Stimulated activated CD4-positive, alpha-beta T cell treated with anti-CD3 and anti-CD28 coated beads, TNF-alpha, amount 100 ng/mL, for 24 hours (primary cell): Measurements from ENCODE around the gene NEUROG2.

ENCODE experiments used
- DNase-seq, 3 experiments: peaks; one replicate each; pipeline ENCODE4 v3.0.0-alpha.2; 2020; ENCODE audit warnings: low read depth in 3 of 3

Gene NEUROG2

GRCh38 chr4:112521123-112522023 lies 5.4 kb upstream of the NEUROG2 start:
- DNase-seq, result no peak

DNA sequence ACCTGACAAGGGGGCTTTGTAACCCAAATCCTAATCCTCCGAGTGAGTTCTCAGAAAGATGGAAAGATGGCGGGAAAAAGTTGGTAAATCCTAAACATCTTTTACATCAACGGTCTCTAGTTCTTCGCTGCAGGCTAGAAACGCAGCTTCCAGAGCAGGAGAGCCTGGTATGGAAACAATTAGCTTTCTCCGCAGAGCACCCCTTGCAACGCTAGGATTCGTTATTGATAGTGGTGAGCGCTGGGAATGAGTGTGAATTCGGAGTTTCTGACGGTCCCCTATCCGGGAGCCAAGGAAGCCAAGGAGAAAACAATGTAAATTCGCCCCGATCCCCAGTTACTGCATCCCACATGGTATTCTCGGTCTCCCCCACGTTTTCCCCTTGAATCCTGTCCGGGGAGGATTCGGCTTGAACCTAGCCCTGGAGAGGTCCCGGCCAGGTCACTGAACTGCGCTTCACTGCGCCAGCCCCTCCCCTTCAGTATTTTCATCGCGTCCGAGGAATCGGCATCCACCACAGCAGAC lies 4.7 kb upstream of the NEUROG2 start:
- DNase-seq, result no peak

GRCh38 chr4:112519689-112520597 lies 4.0 kb upstream of the NEUROG2 start:
- DNase-seq, result no peak

DNA sequence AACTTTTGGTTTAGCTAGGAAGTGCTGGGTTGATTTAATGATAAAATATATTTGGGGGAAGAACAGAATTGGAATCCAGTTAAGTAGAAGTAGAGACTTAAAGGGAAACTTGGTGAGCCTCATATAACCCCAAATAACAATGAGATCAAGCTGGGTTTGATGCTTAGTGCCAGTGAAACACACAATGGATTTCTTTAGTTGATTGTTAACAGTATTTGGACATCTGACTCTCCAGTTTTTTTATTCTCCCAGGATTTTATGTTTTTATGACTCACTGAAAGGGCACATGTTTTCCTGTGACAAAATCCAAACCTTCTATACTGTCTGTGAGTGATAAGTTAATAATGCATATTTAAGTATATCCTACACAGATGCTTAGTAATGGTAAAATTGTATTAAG lies 2.7 kb upstream of the NEUROG2 start:
- no peak for DNase-seq

DNA sequence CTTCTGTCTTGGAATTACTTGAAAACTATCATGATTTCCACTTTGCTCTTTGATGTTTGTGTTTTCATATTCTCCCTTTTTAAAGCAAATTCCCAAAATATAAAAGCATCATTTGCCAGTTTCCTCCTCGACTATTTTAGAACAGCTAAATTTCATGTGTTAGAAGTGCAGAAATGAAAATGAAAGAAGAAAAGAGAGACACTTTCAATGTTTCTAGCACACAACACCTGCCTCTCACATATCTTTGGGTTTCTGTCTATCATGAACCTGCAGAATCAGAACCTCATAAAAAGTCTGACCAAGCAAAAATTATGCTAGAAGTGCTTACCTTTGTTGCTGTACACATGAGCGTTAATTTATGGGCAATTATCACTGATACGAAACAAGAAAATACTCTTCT lies 1.9 kb upstream of the NEUROG2 start:
- DNase-seq, result no peak

DNA sequence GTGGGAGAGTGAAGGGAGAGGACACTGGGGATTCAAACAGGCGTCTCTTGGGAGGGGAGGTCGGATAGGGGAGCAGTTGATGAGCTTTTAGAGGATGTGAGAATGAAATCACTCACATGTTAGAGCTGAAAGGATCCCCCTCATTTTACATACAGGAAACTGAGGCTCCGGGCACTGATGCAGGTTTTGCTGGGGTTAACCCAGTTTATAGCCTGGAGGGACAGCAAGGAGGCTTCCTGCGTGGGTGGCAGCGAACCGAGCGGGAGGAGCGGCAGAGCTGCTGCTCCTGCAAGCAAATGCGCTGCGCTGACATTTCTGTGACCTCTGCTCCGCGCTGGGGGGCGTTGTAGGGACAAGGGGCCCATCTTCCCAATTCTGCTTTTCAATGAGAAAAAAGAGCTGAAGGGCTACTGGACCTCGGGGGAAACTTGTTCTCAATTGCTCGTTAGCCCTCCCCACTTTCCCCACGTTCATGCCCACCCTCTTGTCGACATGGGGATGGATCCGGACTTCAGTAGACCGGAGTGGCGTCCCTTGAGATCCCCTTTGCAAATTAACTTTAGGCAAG lies 1.2 kb upstream of the NEUROG2 start:
- no peak for DNase-seq

GRCh38 chr4:112516471-112517066 lies 589 bp upstream of the NEUROG2 start:
- no peak for DNase-seq

DNA sequence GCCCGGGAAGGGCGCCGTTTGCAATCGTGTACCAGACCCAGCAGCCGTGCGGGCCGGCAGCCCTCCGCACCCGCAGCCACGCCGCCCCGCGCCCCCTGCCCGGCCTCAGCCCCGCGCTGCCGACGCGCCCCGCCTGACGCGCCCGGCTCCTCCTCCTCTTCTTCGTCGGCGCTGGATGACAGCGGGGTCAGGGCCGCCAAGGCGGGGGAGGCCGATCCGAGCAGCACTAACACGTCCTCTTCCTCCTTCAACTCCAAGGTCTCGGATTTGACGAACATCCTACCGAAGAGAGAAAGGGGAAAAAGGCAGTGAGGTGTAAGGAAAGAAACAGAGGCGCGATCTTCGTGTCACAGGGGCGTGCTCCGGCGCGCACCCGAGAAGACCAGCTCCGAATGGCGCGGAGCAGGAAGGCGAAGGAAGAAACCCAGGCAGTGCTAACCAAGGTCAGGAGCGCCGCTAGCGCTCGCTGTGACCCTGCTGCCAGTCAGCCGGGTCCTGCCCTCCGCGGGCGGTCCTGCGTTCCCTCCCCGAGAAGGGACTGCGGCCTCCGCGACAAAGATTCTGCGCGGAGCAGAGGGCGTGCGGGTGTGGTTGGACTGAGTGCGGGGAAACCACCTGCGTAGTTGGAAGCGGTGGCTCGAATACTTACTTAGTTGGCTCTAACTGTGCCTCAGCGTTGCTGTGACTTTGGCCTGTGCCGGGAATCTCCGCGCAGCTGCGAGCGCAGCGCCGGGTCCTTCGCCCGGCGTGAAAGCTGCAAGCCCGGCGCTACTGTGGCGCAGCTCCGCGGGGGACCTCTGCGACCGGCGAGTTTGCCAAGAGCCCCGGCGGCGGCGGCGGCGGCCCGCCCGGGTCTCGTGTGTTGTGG lies 548 bp downstream of the NEUROG2 start:
- no peak for DNase-seq

DNA sequence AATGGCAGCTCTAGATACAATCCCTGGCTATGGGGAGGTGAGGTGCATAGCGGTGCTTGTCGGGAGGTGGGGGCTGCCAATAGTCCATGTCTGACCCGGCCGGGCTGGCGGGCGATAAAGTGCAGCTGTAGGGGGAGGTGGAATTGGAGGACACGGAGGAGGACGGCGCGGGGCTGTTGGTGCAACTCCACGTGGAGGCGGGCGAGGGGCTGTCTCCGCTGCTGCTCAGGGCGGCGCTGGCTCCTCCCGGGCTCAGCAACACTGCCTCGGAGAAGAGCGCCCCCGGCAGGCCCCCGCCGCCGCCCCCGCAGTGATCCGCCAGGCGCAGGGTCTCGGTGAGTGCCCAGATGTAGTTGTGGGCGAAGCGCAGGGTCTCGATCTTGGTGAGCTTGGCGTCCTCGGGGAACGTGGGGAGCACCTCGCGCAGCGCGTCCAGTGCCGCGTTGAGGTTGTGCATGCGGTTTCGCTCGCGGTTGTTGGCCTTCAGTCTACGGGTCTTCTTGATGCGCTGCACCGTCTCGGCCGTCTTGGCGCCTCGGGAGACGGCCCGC lies 1.3 kb downstream of the NEUROG2 start:
- DNase-seq, result no peak

DNA sequence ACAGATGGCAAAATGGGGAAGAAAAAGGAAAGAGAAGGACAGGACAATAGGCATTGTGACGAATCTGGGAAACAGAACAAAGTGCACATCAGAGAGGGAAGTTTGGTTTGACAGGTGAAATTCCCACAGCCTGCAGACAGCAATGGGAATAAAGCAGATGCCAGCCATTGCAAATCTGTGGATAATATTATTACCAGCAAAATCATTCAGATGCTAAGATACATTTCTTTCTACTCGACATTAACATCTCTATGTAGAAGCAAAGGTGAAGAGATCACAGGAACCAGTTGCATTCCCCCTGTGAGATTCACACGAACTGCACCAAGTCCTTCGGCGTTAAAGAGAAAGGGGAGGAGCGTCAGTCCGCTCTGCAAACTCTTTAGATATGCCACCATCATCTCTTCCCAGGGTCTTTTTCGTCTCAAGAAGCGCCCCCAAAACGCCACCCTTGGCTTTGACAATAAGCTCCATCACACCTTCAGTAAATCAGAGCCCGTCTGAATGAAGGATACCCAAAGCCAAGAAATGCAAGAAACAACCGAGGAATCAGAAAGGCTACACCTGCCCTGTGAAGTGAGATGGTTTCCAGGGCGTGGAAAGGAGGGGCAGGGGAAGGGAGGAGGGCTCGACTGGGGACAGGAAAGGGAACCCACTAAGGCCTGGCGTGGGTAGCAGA lies 1.9 kb downstream of the NEUROG2 start:
- DNase-seq, result no peak

GRCh38 chr4:112511803-112512118 lies 4.2 kb downstream of the NEUROG2 start:
- DNase-seq, result no peak

DNA sequence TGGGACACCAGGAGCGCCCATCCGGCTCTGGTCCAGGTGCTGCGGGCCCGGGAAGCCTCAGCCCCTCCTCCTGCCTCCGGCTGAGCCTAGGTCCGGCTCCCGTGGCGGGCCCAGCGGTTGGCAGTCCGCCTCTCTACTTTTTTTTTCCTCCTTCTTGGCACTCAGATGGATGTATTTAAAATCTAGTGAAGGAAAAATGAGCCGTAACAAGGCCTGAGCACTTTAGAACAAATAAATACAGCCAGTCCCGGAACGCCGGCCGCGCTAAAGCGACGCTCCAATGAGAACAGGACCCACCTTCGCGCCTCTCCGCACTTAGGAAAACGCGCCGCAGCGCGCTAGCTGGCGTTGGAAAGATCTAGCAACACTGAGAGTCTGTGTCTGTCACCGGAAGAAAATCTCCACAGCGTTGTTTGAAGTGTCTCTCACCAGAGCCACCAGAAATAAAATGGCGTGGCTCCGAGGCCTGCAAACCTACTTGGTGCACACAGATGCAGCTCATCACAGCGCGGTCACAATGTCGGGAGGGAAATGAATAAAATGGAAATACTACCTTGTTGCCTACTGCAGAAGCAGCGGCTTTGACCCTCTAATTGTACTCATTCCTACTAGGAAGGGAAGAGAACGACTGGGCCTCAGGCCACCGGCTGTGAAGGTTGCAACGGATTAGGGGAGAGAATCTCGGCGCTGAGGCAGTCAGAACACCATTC lies 4.7 kb downstream of the NEUROG2 start:
- DNase-seq, result no peak

DNA sequence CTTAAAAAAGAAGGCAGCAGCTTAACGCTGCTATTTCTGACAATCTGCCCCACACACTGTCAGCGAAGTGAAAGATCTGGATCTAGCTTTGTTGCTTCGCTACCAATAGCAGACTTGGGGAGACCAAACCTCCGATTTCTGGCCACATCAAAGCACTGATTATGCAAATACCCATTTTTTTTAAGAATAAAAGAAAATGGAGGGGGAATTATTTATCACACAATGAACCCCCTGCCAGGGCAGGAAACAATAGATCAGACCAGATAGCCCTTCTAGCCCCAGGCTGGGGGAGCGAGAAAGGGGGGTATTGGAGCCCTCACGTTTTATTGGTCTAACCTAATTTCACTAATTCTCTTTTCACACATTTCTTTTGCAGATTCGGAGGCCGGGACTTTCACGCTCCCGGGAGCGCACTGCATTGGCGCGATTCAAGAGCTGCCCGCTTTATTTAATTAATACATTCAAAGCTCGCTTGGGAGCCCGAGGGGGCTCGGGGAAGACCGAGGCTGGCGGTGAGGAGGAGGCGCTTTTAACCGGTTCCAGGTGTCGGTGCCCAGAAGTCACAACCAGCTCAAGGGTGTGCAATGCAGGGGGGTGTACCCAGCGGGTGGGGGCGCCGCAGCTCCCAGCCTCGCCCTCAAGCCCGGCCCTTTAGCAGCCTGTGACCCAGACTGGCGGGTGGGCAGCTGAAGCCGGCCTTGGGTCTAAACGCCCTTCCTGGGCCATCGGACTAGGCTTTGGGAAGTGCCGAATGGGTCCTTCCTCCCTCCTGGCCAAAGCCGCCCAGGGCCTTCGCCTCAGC lies 5.5 kb downstream of the NEUROG2 start:
- DNase-seq, result no peak

DNA sequence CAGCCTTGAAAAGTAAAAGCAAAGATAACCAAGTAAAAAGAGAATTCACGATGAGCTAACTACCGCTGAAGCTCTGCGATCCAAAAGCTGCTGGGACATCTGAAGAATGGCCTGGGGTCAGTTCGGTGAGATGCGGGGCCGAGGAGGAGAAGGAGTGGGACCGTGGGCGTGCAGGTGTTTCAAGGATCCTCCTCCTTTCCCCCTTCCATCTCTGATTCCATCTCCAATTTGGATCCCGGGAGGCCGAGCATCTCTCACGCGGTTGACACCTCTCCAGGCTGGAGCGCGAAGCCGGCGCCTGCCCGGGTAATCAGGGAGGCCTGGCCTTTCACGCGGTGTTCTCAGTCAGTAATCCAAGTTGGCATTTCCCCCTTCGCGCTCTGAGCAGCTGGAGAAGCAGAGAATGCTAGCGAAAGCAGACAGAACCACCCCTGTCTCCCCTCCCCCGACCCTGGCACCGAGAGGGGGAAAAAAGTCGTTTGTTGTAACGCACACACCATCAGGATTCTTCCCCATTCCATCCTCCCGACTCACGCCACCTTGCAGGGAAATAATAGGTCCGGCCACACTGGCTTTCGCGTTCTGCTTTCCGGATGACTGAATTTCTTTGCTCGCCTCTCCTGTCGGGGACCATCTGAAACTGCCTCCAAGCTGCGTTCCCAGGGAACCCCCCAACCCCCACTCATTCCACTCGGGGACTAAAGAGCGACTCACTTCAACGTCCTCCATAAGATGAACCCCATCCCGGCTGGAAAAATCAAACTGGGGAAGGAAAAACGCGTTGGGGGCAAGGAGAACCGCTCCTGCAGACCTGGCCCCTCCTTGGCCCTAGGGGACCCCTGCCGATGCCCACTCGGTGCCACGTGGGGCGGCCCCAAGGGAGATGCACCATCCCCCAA lies 6.5 kb downstream of the NEUROG2 start:
- DNase-seq, result no peak

- DNase-seq, result no peak
Measured at GRCh38 chr4:112508356-112508755, 7.6 kb downstream of the NEUROG2 start.

DNA sequence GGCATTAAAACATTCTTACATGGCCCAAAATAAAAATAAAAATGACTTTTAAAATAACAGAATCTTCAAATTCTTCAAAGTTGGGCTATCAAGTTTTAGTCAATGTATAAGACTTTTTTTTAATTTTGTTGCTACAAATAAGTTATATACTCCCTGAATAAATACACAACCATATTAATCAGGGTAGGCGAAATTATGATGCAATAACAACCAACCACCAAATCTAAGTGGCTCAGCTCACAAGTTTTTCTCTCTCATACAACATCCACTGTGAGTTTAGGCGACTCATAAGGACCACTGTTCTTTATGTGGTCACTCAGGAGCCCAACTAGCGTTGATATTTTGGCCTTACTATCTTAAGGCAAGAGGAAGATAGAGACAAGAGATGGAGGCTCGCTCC lies 11.2 kb downstream of the NEUROG2 start:
- DNase-seq, result no peak

DNA sequence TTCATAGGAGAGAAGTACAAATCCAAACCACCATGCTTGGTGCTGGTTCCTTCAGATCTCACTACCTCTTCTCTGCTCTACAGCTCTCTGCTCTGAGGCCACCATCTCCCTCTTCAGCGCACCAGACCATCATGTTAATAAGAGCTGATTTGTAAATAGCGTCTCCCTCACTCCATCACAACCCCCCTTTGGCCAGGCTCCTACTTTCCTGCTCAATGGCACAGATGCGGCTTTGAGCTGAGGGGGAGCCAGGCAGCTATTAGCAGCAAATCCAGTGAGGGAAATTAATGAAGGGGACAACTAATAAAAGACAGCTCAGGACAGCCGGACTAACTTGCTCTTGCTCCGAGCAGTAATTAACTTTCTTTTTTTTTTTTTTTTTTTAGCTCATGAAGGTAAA lies 13.1 kb downstream of the NEUROG2 start:
- no peak for DNase-seq

DNA sequence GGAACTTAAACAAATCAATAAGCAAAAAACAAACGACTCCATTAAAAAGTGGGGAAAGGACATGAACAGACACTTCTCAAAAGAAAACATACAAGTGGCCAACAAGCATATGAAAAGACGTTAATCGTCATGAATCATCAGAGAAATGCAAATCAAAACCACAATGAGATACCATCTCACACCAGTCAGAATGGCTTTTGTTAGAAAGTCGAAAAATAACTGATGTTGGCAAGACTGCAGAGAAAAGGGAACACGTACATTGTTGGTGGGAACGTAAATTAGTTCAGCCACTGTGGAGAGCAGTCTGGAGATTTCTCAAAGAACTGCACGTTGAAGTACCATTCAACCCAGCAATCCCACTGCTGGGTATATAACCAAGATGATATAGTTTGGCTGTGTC lies 23.7 kb downstream of the NEUROG2 start:
- DNase-seq, result no peak
